OCI-LY3 (cell line): Measurements from ENCODE around the gene DAB1.

Source experiments
- CTCF ChIP-seq: fragments of 200-600, 300-600 bp; sonication (generic); IDR thresholded peaks from 2 replicates; pipeline ENCODE4 v1.5.1; 2014; ENCODE audit warnings: antibody characterized with exemption, low read length, low read depth
- EZH2phosphoT487 ChIP-seq: fragments of 200-600 bp; shearing (Covaris generic); IDR thresholded peaks from 2 replicates; pipeline ENCODE4 v1.6.1; 2018; ENCODE audit warnings: antibody characterized with exemption, mixed run types, low read depth

GRCh38 chr1:57192222-57192621, 231.6 kb downstream of the DAB1 start:
- TF ChIP-seq CTCF (no peak), EZH2phosphoT487 (no peak)
